Epithelial cell of umbilical artery (primary cell): ENCODE results near the gene INSIG2. TPM values are rescaled to one million over a fixed set of nuclear protein-coding genes. Genes with fewer than 3 reads are reported as not detected.

Experiments used
- total RNA-seq: library from RNA; depleted of rRNA; stranded (reverse); fragments of >200 nt; gene quantifications from 2 replicates; pipeline ENCODE4 v1.2.3, GENCODE V29; 2014

Gene INSIG2
- total RNA-seq = 18.8 and 33.1 TPM in 2 replicates

DNA sequence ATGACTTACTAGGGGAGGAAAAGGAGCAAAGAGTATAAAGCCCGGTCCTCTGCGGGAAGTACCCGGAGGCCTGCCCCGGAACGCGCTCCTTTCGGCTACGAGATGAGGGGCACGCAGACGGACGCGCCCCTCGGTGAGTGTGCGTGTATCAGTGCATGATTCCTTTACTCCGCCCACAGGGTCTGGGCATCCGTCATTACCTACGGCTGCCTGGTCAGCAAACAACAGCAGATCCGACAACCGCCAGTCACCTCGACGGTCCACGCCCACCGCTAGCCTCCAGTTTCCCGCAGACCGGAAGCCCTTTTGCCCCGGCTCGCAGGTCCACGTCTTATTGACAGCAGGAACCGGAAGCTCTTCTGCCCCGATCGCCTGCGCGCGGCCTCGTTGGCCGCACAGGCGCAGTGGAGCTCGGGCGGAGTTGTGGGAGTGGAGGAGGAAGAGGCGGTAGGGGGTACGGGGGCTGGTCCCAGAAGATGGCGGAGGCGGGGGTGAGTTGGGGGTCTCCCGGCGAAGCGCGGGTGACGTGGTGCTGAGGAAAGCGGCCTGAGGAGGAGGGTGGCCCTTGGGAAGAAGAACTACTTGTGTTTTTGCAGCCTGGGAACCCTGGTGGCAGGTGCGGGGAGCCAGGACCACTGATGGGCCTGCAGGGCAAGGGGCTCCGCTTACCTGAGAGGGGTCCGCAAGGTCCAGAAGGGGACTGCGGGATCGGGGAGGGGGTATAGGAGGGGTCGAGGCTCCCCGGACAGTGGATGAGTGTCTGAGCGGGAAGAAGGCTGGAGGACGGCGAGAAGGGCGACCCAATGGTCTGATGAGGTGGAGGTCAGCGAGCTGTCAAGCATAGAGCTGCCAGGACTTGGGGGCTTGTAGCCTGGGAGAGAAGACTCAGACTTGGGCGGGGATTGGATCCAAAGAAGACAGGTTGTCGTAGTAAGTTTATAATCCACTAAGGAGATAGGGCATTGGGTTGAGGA lies at the start of gene INSIG2:
TSS of gene INSIG2 (plus strand) at position 421 of the 974 bp plus-strand sequence. CDS start 8,086 bp downstream, outside the sequence.

Other genes starting within 250 kb of the INSIG2 start
- gene CCDC93, start 74.4 kb upstream of the INSIG2 start, total RNA-seq = 18.2 and 33.9 TPM in 2 replicates